H9 (cell line): ENCODE results near the gene CYSTM1. TPM values are rescaled to one million over a fixed set of nuclear protein-coding genes. Genes with fewer than 3 reads are reported as not detected.

Source experiments
- DNase-seq: peaks from one replicate; pipeline ENCODE4 v3.0.0-alpha.2; 2017
- H2AFZ ChIP-seq: one replicate; pipeline ENCODE4 v1.6.1; 2013; ENCODE audit warnings: mild to moderate bottlenecking, low read length, control low read depth, moderate library complexity
- H2AK5ac ChIP-seq: 2 replicates; pipeline ENCODE4 v1.6.1; 2013; ENCODE audit warnings: low read length, control low read depth, mixed read lengths; ENCODE audit not compliant: insufficient read length
- H2BK120ac ChIP-seq: one replicate; pipeline ENCODE4 v1.6.1; 2013; ENCODE audit warnings: low read depth, mild to moderate bottlenecking, low read length, control low read depth, inconsistent platforms; ENCODE audit not compliant: poor library complexity, severe bottlenecking
- H2BK12ac ChIP-seq: 2 replicates; pipeline ENCODE4 v1.6.1; 2013; ENCODE audit warnings: low read length, control low read depth, mixed read lengths, low read depth; ENCODE audit not compliant: insufficient read length
- H2BK15ac ChIP-seq: 2 replicates; pipeline ENCODE4 v1.6.1; 2013; ENCODE audit warnings: low read depth, low read length, control low read depth
- H2BK20ac ChIP-seq: one replicate; pipeline ENCODE4 v1.6.1; 2013; ENCODE audit warnings: low read depth, mild to moderate bottlenecking, low read length, control low read depth, inconsistent platforms; ENCODE audit not compliant: poor library complexity, severe bottlenecking
- H2BK5ac ChIP-seq: 2 replicates; pipeline ENCODE4 v1.6.1; 2013; ENCODE audit warnings: low read length, control low read depth, mixed read lengths; ENCODE audit not compliant: insufficient read length
- H3K14ac ChIP-seq: 2 replicates; pipeline ENCODE4 v1.6.1; 2013; ENCODE audit warnings: low read length, control low read depth; ENCODE audit not compliant: insufficient read depth
- H3K18ac ChIP-seq: 2 replicates; pipeline ENCODE4 v1.6.1; 2013; ENCODE audit warnings: low read depth, mild to moderate bottlenecking, mixed read lengths, low read length, control low read depth; ENCODE audit not compliant: insufficient read length
- H3K23ac ChIP-seq: 2 replicates; pipeline ENCODE4 v1.6.1; 2013; ENCODE audit warnings: low read length, control low read depth, mixed read lengths, low read depth; ENCODE audit not compliant: insufficient read length
- H3K23me2 ChIP-seq: 2 replicates; pipeline ENCODE4 v1.6.1; 2013; ENCODE audit warnings: low read depth, mild to moderate bottlenecking, mixed read lengths, low read length, control low read depth; ENCODE audit not compliant: insufficient read length, poor library complexity, severe bottlenecking
- H3K27ac ChIP-seq: 2 replicates; pipeline ENCODE4 v1.5.1; 2013; ENCODE audit warnings: low read length, control low read depth, mixed read lengths, low read depth; ENCODE audit not compliant: insufficient read length
- H3K27me3 ChIP-seq: 2 replicates; pipeline ENCODE4 v1.6.1; 2013; ENCODE audit warnings: low read length, control low read depth, inconsistent platforms; ENCODE audit not compliant: insufficient read depth
- H3K4ac ChIP-seq: 2 replicates; pipeline ENCODE4 v1.6.1; 2013; ENCODE audit warnings: low read depth, mild to moderate bottlenecking, control low read depth, inconsistent platforms, low read length, moderate library complexity
- H3K4me1 ChIP-seq: 2 replicates; pipeline ENCODE4 v1.6.1; 2013; ENCODE audit warnings: low read length, control low read depth, inconsistent platforms; ENCODE audit not compliant: insufficient read depth
- H3K4me2 ChIP-seq: 2 replicates; pipeline ENCODE4 v1.6.1; 2013; ENCODE audit warnings: low read length, control low read depth, mixed read lengths; ENCODE audit not compliant: insufficient read length, insufficient read depth
- H3K56ac ChIP-seq: 2 replicates; pipeline ENCODE4 v1.6.1; 2013; ENCODE audit warnings: low read depth, mild to moderate bottlenecking, mixed read lengths, low read length, control low read depth; ENCODE audit not compliant: insufficient read length
- H3K79me1 ChIP-seq: 2 replicates; pipeline ENCODE4 v1.6.1; 2013; ENCODE audit warnings: low read depth, mild to moderate bottlenecking, moderate library complexity, low read length, control low read depth, inconsistent platforms; ENCODE audit not compliant: insufficient read depth, poor library complexity, severe bottlenecking
- H3K79me2 ChIP-seq: 2 replicates; pipeline ENCODE4 v1.6.1; 2013; ENCODE audit warnings: low read length, control low read depth, inconsistent platforms; ENCODE audit not compliant: insufficient read depth
- H3K9ac ChIP-seq: 2 replicates; pipeline ENCODE4 v1.6.1; 2013; ENCODE audit warnings: low read length, control low read depth, mixed read lengths; ENCODE audit not compliant: insufficient read length; ENCODE audit errors: extremely low read depth
- H3K9me3 ChIP-seq: one replicate; pipeline ENCODE4 v1.6.1; 2013; ENCODE audit warnings: low read depth, low read length, inconsistent platforms; ENCODE audit not compliant: control insufficient read depth
- H3T11ph ChIP-seq: one replicate; pipeline ENCODE4 v1.6.1; 2013; ENCODE audit warnings: mild to moderate bottlenecking, low read length, control low read depth, inconsistent platforms
- H4K20me1 ChIP-seq: one replicate; pipeline ENCODE4 v1.6.1; 2013; ENCODE audit not compliant: control insufficient read depth, insufficient read length, insufficient read depth
- H4K5ac ChIP-seq: 2 replicates; pipeline ENCODE4 v1.6.1; 2013; ENCODE audit warnings: low read depth, mild to moderate bottlenecking, mixed read lengths, low read length, control low read depth; ENCODE audit not compliant: insufficient read length
- H4K8ac ChIP-seq: replicated peaks from 2 replicates; pipeline ENCODE4 v1.6.1; 2013; ENCODE audit warnings: low read length, control low read depth, mixed read lengths, low read depth; ENCODE audit not compliant: insufficient read length
- H4K91ac ChIP-seq: 2 replicates; pipeline ENCODE4 v1.6.1; 2013; ENCODE audit warnings: low read depth, mild to moderate bottlenecking, moderate library complexity, mixed read lengths, low read length, control low read depth; ENCODE audit not compliant: insufficient read length
- H3K27ac Mint-ChIP-seq, 3 experiments: 2 replicates in 2 of 3; 3 replicates in 1 of 3; pipeline ENCODE4 v1.8.0; 2020 to 2021; ENCODE audit warnings: mixed read lengths in 3 of 3, mild to moderate bottlenecking in 1 of 3, moderate library complexity in 1 of 3
- H3K27me3 Mint-ChIP-seq: 2 replicates; pipeline ENCODE4 v1.8.0; 2021; ENCODE audit warnings: low read depth, mild to moderate bottlenecking, moderate library complexity, mixed read lengths
- H3K36me3 Mint-ChIP-seq, 3 experiments: 2 replicates in 2 of 3; 3 replicates in 1 of 3; pipeline ENCODE4 v1.8.0; 2020 to 2021; ENCODE audit warnings: low read depth in 3 of 3, mixed read lengths in 3 of 3; ENCODE audit not compliant: insufficient read depth in 1 of 3
- H3K4me1 Mint-ChIP-seq, 2 experiments: 2 replicates each; pipeline ENCODE4 v1.8.0; 2020; ENCODE audit warnings: mixed read lengths in 2 of 2
- H3K4me3 Mint-ChIP-seq, 2 experiments: 2 replicates in 1 of 2; 3 replicates in 1 of 2; pipeline ENCODE4 v1.8.0; 2020 to 2021; ENCODE audit warnings: mild to moderate bottlenecking in 2 of 2, mixed read lengths in 2 of 2, moderate library complexity in 1 of 2
- H3K9me3 Mint-ChIP-seq, 2 experiments: 2 replicates in 1 of 2; 3 replicates in 1 of 2; pipeline ENCODE4 v1.8.0; 2020; ENCODE audit warnings: mild to moderate bottlenecking in 2 of 2, mixed read lengths in 2 of 2, moderate library complexity in 1 of 2
- WGBS: extraction: QIAGEN DNeasy Blood & Tissue Kit; methylation state at CpG from one replicate; pipeline ENCODE4 v1.1.7; 2013; ENCODE audit warnings: missing lambda C conversion rate, low lambda C conversion rate, mixed read lengths; ENCODE audit not compliant: insufficient read length; ENCODE audit errors: extremely low coverage; 5-methylcytosine and 5-hydroxymethylcytosine counted together
- total RNA-seq: library from RNA; stranded (reverse); gene quantifications from 2 replicates; pipeline ENCODE4 v1.2.1, GENCODE V29; 2021
- TF ChIP-seq, protein P1 (sequence below): fragments of 200-600 bp; sonication (generic); conservative IDR thresholded peaks from 3 replicates; pipeline ENCODE4 v1.8.0; 2021; ENCODE audit warnings: antibody characterized with exemption, mild to moderate bottlenecking

CYSTM1 gene
- total RNA-seq, 1 experiment from 2014 or later, result 20.6 TPM

DNA sequence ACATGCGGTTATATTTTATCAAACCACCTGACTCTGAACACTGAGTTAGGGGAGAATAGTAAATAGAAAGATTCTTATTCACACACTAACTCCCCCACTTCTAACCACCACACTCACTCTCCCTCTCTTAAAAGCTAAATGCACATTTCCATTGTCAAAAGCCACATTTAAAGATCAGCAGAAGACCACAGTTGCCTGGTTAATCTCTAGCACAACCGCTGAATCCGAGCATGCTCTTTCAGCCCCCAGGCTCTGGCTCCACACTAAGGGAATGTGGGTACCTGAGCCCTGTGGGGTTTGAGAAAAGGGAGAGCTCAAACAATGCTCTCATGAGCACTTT, 92.2 kb downstream of the CYSTM1 start:
- WGBS, result no CpG with 5 or more reads among the region's 3 CpGs

More for the DNA sequence above, 92.2 kb downstream of the CYSTM1 start:
- Mint-ChIP-seq H3K27me3 (no peaks in the 10 kb centered on the region), H3K36me3 (0 out of 7 replicates have a peak, but pooled peaks cover 0 to 3% (median 2%) of the 10 kb centered on the region in 3 experiments), H3K27ac (peak overlapping the region; percentile 1 to 65 (median 60); a peak in 5 of 7 replicates), H3K9me3 (no peaks in the 10 kb centered on the region), H3K4me3 (no peak overlapping the region), H3K4me1 (peaks cover 16 to 17% of the 10 kb centered on the region in 2 experiments)
- Histone ChIP-seq H3K23ac (no peak overlapping the region), H3K9ac (no peak overlapping the region), H2BK120ac (no peak overlapping the region), H3K4ac (no peak overlapping the region), H3K4me1 (no peaks in the 10 kb centered on the region), H4K20me1 (no peaks in the 10 kb centered on the region), H3K14ac (no peak overlapping the region), H2BK20ac (no peak overlapping the region), H2BK15ac (no peak overlapping the region), H3T11ph (no peak overlapping the region), H2BK12ac (no peak overlapping the region), H3K56ac (no peak overlapping the region), H2BK5ac (no peak overlapping the region), H3K79me2 (0 out of 2 replicates have a peak, but pooled peaks cover 2% of the 10 kb centered on the region), H3K4me2 (no peak overlapping the region), H3K23me2 (no peaks in the 10 kb centered on the region), H4K8ac (no peak overlapping the region), H3K79me1 (peaks cover 5% of the 10 kb centered on the region), H2AK5ac (no peak overlapping the region), H4K5ac (no peak overlapping the region), H3K18ac (no peak overlapping the region), H3K9me3 (no peaks in the 10 kb centered on the region), H4K91ac (no peak overlapping the region), H3K27me3 (no peaks in the 10 kb centered on the region), H2AFZ (no peak overlapping the region), H3K27ac (no peak overlapping the region)
- TF ChIP-seq, protein P1, sequence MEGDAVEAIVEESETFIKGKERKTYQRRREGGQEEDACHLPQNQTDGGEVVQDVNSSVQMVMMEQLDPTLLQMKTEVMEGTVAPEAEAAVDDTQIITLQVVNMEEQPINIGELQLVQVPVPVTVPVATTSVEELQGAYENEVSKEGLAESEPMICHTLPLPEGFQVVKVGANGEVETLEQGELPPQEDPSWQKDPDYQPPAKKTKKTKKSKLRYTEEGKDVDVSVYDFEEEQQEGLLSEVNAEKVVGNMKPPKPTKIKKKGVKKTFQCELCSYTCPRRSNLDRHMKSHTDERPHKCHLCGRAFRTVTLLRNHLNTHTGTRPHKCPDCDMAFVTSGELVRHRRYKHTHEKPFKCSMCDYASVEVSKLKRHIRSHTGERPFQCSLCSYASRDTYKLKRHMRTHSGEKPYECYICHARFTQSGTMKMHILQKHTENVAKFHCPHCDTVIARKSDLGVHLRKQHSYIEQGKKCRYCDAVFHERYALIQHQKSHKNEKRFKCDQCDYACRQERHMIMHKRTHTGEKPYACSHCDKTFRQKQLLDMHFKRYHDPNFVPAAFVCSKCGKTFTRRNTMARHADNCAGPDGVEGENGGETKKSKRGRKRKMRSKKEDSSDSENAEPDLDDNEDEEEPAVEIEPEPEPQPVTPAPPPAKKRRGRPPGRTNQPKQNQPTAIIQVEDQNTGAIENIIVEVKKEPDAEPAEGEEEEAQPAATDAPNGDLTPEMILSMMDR, result no peak
- DNase-seq, result no peak
